HepG2 (cell line): Measurements from ENCODE around the gene MRPL14. TPM values are rescaled to one million over a fixed set of nuclear protein-coding genes. Genes with fewer than 3 reads are reported as not detected.
A peak's percentile ranks its signal among the peaks of the same experiment; 100 is the strongest.

Source experiments
- CC2D1A ChIP-seq: sonication (generic); formaldehyde crosslinking; IDR thresholded peaks from 2 replicates; pipeline ENCODE4 v1.8.1; 2023; ENCODE audit warnings: mild to moderate bottlenecking, missing genetic modification reagents
- FOSL2 ChIP-seq: sonication (generic); formaldehyde crosslinking; IDR thresholded peaks from 2 replicates; pipeline ENCODE4 v1.4.0; 2020; ENCODE audit warnings: missing genetic modification reagents
- HNF1A ChIP-seq, 2 experiments: sonication (generic) in 1 of 2; formaldehyde crosslinking in 1 of 2; IDR thresholded peaks; 2 replicates each; pipeline versions ENCODE4 v1.4.0 to v1.6.1; 2016 to 2020; ENCODE audit warnings: borderline replicate concordance in 1 of 2, low read depth in 1 of 2, mild to moderate bottlenecking in 1 of 2, missing genetic modification reagents in 1 of 2
- KLF12 ChIP-seq: sonication (generic); formaldehyde crosslinking; IDR thresholded peaks from 2 replicates; pipeline ENCODE4 v1.4.0; 2020; ENCODE audit warnings: missing genetic modification reagents, borderline replicate concordance
- NR2C2 ChIP-seq: sonication (generic); formaldehyde crosslinking; IDR thresholded peaks from 2 replicates; pipeline ENCODE4 v1.4.0; 2020; ENCODE audit warnings: missing genetic modification reagents, mild to moderate bottlenecking, moderate library complexity, borderline replicate concordance
- NRL ChIP-seq: sonication (generic); formaldehyde crosslinking; IDR thresholded peaks from 2 replicates; pipeline ENCODE4 v1.5.0; 2020; ENCODE audit warnings: missing genetic modification reagents, mild to moderate bottlenecking, moderate library complexity, borderline replicate concordance
- RNF2 ChIP-seq: fragments of 450-650 bp; conservative IDR thresholded peaks from 2 replicates; pipeline ENCODE4 v1.6.1; 2016; ENCODE audit warnings: low read depth
- RXRA ChIP-seq: sonication (generic); formaldehyde crosslinking; IDR thresholded peaks from 2 replicates; pipeline ENCODE4 v1.5.1; 2020; ENCODE audit warnings: missing genetic modification reagents
- SSRP1 ChIP-seq: IDR thresholded peaks from 2 replicates; pipeline ENCODE4 v1.6.1; 2016; ENCODE audit warnings: control low read depth
- TEAD3 ChIP-seq: optimal IDR thresholded peaks from 2 replicates; pipeline ENCODE3; 2016; ENCODE audit warnings: borderline replicate concordance
- ZBTB7A ChIP-seq: sonication (generic); formaldehyde crosslinking; IDR thresholded peaks from 2 replicates; pipeline ENCODE4 v1.8.0; 2022; ENCODE audit warnings: mild to moderate bottlenecking, missing genetic modification reagents
- polyA plus RNA-seq, 8 experiments: library from polyadenylated mRNA; depleted of rRNA in 3 of 8; stranded (reverse) in 7 of 8; unstranded in 1 of 8; fragments of >200 nt; fragmentation: Illumina TruSeq in 4 of 8; extraction: Trizol in 4 of 8; gene quantifications; 2 replicates each; pipeline versions ENCODE4 v1.2.1 to v1.2.3, GENCODE V29; 2011 to 2016; ENCODE audit warnings: low read depth in 4 of 8, missing spikeins in 1 of 8, mixed read lengths in 1 of 8; ENCODE audit not compliant: insufficient read depth in 1 of 8
- total RNA-seq, 5 experiments: library from RNA; depleted of rRNA; stranded (reverse); fragments of >200 nt; fragmentation: Illumina TruSeq; extraction: Trizol; gene quantifications; 2 replicates each; pipeline ENCODE4 v1.2.3, GENCODE V29; 2016; ENCODE audit warnings: low read depth in 1 of 5
- TF ChIP-seq, protein P1 (sequence below): sonication (generic); formaldehyde crosslinking; IDR thresholded peaks from 2 replicates; pipeline ENCODE4 v1.8.1; 2023; ENCODE audit warnings: mild to moderate bottlenecking, moderate library complexity, missing genetic modification reagents
- TF ChIP-seq, protein P2 (sequence below): sonication (generic); formaldehyde crosslinking; IDR thresholded peaks from 2 replicates; pipeline ENCODE4 v1.4.0; 2020; ENCODE audit warnings: mild to moderate bottlenecking, missing genetic modification reagents

The MRPL14 gene
- total and polyA plus RNA-seq, 2 of the 13 experiments (the other 11 are each of a cell fraction or from before 2014, with no cell fraction given): 157 to 178 TPM

DNA sequence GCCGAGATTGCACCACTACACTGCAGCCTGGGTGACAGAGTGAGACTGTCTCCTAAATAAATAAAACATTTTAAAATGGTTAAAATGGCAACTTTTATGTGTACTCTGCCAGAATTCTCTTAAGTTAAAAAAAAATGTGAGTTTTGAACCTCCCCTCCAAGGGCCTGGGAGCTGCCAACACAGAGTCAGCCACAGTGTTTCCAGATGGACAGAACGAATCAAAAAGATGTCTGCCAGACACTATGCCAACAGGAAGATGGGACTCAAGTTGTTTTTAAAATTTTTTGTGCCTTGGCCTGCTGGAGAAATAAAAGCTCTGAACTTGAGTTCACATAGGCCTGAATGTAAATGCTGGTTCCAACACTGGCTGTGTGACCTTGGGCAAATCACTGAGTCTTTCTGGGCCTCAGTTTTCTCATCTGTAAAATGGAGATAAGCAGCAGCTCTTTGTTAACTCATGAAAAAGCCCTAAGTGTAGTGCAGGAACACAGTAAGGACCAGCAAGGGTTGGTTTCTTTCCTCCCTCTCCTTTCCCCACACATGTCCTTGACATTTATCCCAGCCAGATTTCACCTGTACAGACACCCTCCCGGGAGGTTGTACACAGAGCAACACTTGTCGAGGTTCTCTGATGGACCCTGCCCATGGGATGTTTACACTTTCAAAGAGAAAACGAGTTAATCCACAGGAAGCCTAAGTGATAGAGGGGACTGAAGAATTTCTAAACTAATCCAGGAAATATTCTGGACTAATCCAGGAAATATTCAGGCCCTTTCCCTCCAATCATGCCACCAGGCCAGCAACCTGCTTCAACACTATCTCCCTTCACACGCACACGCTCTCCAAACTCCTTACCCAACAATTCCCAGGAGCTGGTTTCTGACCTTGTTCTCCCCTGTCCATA lies 35.0 kb downstream of the MRPL14 start (continued):
- TF ChIP-seq HNF1A (IDR thresholded peaks at IDR 0.05; ENCODE audit: low read depth) (peak; percentile 37), HNF1A (CRISPR knock-in tag; IDR thresholded peaks at IDR 0.05; ENCODE audit: borderline replicate concordance) (no peak; the same call in 1 of the 2 replicates), RNF2 (0 out of 2 replicates have a peak, but pooled peaks have one; percentile 26), SSRP1 (no peak), TEAD3 (CRISPR knock-in tag) (peak; percentile 83), FOSL2 (CRISPR knock-in tag) (peak; percentile 58), KLF12 (peak; percentile 49; the same call in 1 of the 2 replicates), NR2C2 (CRISPR knock-in tag) (no peak), RXRA (CRISPR knock-in tag) (peak; percentile 80; the same call in 1 of the 2 replicates), ZBTB7A (CRISPR knock-in tag) (no peak), CC2D1A (no peak), NRL (CRISPR knock-in tag) (no peak)
- TF ChIP-seq, protein P1, sequence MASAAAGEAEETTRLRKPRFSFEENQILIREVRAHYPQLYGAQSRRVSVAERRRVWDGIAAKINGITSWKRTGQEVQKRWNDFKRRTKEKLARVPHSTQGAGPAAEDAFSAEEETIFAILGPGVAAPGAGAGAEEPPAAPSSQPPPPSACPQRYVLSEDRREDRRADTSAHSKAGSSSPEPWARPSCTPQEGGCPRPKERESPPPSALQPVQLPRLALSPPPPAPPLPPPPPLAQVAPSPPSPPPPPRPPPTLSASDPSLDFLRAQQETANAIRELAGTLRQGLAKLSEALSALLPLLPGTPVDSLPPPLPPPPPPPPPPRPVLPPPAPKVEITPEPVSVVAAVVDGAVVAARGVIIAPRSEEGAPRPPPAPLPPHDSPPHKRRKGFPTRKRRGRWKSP: 0 out of 2 replicates have a peak, but pooled peaks have one; percentile 58
- TF ChIP-seq, protein P2, sequence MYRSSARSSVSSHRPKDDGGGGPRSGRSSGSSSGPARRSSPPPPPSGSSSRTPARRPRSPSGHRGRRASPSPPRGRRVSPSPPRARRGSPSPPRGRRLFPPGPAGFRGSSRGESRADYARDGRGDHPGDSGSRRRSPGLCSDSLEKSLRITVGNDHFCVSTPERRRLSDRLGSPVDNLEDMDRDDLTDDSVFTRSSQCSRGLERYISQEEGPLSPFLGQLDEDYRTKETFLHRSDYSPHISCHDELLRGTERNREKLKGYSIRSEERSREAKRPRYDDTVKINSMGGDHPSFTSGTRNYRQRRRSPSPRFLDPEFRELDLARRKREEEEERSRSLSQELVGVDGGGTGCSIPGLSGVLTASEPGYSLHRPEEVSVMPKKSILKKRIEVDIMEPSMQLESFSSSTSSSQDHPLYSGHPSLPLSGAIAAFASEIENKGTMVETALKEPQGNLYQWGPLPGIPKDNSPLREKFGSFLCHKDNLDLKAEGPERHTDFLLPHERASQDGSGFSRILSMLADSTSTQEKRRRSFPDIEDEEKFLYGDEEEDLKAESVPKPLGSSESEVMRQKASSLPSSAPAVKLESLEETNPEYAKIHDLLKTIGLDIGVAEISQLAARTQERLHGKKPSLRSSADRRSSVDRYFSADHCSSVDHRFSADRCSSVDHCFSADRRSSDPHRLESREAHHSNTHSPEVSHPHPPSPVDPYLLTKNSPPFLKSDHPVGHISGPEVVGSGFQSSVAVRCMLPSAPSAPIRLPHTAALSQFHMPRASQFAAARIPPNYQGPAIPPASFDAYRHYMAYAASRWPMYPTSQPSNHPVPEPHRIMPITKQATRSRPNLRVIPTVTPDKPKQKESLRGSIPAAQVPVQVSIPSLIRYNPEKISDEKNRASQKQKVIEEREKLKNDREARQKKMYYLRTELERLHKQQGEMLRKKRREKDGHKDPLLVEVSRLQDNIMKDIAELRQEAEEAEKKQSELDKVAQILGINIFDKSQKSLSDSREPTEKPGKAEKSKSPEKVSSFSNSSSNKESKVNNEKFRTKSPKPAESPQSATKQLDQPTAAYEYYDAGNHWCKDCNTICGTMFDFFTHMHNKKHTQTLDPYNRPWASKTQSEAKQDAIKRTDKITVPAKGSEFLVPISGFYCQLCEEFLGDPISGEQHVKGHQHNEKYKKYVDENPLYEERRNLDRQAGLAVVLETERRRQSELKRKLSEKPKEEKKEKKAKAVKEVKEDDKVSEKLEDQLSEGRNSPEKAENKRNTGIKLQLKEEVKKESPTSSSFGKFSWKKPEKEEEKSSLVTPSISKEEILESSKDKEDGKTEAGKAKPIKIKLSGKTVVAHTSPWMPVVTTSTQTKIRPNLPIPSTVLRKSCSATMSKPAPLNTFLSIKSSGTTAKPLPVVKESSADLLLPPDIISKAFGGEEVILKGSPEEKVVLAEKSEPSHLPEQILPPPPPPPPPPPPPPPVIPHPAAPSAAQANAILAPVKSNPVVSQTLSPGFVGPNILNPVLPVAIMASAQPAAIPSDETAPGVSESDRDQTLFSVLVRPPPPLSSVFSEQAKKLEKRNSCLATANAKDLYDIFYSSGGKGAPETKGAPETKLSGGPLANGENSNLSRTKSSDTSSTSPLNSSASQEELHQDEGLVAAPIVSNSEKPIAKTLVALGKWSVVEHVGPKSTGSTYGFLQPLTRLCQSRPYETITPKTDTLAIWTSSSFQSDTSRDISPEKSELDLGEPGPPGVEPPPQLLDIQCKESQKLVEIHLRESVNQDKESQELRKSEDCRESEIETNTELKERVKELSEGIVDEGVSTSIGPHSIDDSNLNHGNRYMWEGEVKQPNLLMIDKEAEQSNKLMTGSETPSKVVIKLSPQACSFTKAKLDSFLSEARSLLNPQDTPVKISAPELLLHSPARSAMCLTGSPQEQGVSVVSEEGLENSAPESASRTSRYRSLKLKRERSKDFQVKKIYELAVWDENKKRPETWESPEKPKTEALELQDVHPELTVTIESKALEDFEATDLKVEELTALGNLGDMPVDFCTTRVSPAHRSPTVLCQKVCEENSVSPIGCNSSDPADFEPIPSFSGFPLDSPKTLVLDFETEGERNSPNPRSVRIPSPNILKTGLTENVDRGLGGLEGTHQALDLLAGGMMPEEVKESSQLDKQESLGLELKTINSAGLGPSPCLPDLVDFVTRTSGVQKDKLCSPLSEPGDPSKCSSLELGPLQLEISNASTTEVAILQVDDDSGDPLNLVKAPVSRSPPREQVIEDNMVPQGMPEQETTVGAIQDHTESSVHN: 0 out of 2 replicates have a peak, but pooled peaks have one; percentile 68
